GM18520 (cell line): ENCODE measurements around the gene C6orf58.

ENCODE experiments used
- ATAC-seq: cut with Tn5 transposase; IDR thresholded peaks from one replicate; pipeline ENCODE4 v1.9.1; 2021; ENCODE audit not compliant: unreplicated experiment

The C6orf58 gene

DNA sequence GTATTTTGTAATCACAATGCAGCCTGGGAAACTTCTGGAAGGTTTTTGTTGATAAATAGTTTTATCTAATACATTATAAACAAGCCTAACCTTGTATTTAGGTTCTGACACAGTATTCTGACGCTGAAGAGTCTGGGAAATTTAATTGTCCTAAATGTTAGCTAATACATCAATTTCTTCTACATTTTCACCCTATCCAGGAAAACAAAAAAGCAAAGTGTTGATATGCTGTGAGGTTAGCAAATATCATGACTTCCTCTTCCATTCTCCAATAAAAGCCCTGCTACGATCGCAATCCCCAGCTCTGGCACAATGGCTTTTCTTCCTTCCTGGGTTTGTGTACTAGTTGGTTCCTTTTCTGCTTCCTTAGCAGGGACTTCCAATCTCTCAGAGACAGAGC, at the start of gene C6orf58:
Gene C6orf58, plus strand, starts transcription at position 301 of the 400 bp plus-strand sequence. Its CDS starts 12 bp downstream, at position 313.
- no peak for ATAC-seq

GRCh38 chr6:127533011-127533410, 44.0 kb upstream of the C6orf58 start:
- ATAC-seq: no peak

GRCh38 chr6:127533736-127534135, 43.2 kb upstream of the C6orf58 start:
- no peak for ATAC-seq

GRCh38 chr6:127538750-127539264, 38.2 kb upstream of the C6orf58 start:
- no peak for ATAC-seq

- ATAC-seq: no peak
These were observed 37.7 kb upstream of the C6orf58 start for GRCh38 chr6:127539272-127539671.

- no peak for ATAC-seq
These were observed 29.8 kb upstream of the C6orf58 start for GRCh38 chr6:127547215-127547614.

DNA sequence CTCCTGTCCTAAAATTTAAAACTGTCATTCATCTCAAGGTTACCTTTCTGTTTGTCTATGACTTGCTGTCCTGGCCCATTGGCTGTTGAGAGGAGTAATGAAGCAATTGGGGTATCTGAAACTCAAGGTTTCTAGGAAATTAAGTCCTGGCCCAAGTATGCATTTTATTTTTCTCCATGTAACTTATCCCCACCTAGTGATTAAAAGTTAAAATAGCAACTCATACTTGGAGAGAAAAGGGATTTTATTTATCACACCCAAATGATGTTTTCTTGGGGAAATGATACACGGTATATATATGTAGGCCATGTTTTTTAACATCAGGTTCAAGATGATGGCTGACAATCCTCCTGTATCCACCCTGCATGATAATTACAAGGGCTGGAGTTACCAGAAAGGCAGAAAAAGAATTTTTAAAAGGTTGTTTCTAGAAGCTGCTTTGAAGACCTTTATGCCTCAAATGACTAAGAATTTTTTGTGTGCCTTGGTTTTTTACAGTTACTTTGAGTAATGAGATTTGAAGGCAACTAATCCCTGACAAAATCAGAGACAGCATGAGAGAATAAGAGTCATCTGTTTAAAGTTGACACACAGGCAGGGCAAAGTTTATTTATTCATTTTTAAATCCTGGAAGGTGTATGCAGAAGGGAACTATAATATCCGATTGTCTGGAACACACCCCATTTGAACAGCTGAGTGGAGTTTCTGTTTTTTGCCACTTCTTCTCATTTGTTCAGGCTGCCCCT, 28.9 kb upstream of the C6orf58 start:
- no peak for ATAC-seq

DNA sequence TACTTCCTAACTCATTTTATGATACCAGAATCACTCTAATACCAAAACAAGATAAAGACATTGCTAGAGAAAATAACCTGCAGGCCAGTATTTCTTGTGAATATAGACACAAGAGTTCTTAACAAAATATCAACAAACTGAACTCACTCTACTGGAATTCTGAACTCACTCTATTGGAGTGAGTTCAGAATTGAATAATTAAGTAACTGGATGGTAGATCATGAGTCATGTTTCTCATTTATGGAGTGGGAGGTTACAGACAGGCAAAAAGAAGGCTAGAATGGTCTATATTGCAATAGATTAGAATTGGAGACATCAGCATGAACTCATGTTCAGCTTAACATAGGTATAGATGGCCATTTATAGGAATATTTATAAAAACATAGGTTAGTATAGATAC, 26.6 kb upstream of the C6orf58 start:
- no peak for ATAC-seq

GRCh38 chr6:127554435-127555006, 22.5 kb upstream of the C6orf58 start:
- ATAC-seq: no peak

- no peak for ATAC-seq
These were observed 15.3 kb upstream of the C6orf58 start for GRCh38 chr6:127561660-127562059.

DNA sequence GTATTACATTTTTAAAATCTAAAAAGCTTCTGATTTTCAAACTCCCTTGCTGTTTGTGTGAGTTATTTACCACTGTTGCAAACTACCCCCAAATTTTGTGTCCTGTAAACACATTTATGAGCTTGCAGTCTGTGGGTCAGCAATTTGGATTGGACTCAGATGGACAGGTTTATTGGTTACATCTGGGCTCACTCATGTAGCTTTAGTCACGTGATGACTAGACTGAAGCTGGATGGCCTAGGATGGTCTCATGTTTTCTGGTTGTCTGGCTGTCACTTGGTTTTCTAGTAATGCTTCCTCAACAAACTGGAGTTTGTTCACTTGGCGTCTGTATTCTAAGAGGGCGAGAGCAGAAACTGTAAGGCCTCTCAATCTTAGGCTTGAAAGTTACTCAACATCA, 12.2 kb upstream of the C6orf58 start:
- no peak for ATAC-seq

GRCh38 chr6:127566119-127566518, 10.9 kb upstream of the C6orf58 start:
- no peak for ATAC-seq

DNA sequence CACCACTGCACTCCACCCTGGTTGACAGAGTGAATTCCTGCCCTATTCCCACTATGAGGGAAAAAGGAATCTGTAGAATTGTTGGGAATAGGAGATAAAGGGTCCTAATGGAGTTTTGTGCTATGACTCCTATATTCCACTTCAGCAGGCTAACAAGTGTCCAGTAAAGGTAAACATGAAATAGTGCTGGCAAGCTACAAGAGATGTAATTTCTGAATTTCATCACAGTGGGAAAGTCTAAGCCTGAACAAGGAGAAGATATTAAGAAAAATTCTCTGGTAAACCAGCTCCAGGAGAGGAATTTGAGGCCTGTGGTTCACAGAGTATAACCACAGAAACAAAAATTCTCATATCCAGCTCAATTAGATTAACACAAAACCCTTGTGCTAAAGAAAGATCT, 10.3 kb upstream of the C6orf58 start:
- ATAC-seq: no peak

- no peak for ATAC-seq
These were observed 9.5 kb upstream of the C6orf58 start for GRCh38 chr6:127567476-127567875.

DNA sequence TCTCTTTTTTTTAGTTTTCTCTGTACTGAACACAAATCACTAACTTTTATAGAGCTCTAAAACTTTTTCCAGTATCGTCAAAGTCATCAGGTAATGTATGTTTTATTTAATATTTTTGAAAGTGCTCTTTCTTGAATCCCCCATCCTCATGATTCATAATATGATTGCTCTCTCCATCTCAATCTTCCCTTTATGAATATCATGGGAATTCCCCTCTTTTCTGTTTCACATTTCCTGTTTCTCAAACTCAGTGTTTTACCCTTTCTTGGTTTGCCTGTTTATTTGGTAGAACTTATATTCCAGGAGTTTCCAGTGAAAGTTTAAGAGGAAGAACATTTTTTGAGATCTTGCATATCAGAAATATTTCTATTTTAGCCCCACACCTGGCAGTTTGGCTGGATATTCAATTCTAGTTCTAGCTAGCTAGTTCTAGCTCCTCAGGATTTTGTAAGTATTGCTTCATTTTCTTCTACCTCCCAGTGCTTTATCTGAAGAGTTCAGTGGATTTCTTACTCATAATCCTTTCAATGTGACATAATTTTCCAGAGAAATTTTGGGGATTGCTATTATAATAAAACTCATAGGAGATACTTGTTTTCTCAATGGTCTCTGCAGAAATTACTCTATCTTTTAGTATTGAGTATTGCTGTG, 6.1 kb upstream of the C6orf58 start:
- peak; percentile 82 for ATAC-seq

- no peak for ATAC-seq
These were observed 1.9 kb downstream of the C6orf58 start for GRCh38 chr6:127578900-127579299.

DNA sequence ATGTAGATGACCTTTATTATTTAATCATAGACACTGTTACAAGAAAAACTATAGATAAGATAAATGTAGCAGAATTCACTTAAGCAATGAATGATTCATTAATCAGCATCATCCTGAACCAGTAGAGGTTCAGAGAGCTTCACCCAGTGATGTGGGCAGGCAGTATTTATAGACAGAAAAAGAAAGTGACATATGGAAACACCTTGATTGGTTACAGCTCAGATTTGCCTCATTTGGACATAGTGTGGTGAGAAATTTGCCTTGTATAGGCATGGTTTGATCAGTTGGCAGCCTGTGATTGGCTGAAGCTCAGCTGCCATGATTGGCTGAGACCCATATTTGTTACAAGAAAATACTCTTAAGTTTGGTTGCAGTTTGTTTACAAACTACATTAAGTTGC, 4.6 kb downstream of the C6orf58 start:
- no peak for ATAC-seq

DNA sequence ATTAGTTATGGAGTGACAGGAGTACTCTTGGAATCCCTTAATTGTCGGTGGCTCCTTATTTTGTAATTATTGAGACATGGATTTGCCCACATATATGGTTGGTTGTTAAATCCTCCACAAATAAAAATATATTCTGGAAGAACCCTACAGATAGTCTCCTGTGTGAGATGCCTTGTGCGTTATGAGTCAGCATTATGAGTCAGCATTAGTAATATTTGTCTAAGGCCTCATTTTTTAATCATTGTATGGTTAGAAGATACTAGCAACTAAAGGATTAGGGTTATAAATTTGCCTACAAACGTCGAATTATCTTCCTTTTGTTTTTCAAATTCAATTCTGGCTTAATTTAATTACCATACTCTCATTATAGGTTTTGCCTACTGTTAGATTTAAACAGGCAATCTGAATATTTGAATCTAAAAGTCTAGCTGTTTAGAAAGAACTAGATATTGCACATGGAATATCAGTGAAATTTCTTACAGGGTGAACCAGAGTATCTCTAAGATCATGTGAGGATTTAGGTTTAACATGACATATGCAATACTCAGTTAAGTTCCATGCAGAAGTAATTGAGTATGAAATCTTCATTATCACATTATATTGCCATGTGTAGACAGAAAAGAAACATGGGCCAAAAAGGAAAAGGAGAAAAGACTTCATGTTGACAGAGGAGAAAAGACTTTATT, 5.9 kb downstream of the C6orf58 start:
- ATAC-seq: no peak

- ATAC-seq: no peak
These were observed 8.1 kb downstream of the C6orf58 start for GRCh38 chr6:127585123-127585522.

DNA sequence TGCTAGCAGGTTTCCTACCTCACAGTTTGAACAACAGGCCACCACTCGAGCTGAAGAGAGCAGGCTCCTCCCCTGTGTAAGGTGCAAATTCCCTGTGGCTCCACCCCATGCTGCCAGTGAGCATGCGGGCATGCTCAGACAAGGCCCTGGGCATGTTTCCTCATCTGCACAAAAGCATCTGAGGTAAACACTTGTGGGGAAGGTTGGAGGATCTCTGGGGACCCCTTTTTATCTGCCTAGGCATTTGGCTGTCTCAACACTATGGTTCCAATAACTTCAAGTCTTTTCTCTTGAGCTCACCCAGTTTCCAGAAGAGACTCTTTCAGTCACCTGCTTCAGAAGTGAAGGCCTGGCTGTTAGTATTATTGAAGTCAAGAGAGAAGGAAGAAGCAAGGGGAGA, 9.4 kb downstream of the C6orf58 start:
- no peak for ATAC-seq

DNA sequence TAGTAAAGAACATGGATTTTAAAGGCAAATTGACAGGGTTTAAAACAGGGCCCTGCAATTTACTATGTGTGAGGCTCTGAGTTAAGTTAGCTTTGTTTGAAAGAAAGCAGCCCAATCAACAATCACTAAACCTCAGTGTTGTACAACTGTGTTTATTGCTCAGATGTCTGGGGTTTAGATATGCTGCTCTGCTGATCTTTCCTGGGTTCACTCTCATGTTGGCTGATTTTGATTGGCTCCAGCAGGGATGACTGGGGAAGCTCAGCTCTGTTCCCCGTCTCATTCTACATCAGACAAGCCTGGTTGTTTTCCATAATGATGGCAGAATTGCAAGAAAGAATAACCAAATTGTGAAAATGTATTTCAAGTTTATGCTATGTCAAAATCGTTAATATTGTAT, 10.9 kb downstream of the C6orf58 start:
- ATAC-seq: no peak

DNA sequence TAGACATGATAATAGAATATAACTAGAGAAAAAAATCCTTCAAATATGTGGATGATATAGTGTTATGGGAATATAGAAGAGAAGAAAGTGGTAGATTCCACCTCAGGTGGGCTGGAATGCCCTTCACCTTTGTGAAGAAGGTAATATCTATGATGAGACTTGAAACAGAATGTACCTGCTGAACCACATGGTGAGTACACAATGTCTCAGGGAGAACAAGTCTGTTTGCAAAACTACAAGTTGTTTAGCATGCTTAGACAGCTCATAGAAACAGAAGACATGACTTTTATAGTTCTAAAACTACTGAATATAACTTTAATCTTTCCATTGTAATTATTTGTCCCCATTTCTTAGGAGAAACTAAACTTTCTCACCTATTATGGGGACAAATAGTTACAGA, 12.2 kb downstream of the C6orf58 start:
- ATAC-seq: no peak
